H9 (cell line): ENCODE data around the gene FBN1. TPM values are rescaled to one million over a fixed set of nuclear protein-coding genes. Genes with fewer than 3 reads are reported as not detected.

Source experiments
- DNase-seq: peaks from one replicate; pipeline ENCODE4 v3.0.0-alpha.2; 2017
- H2AFZ ChIP-seq: one replicate; pipeline ENCODE4 v1.6.1; 2013; ENCODE audit warnings: mild to moderate bottlenecking, low read length, control low read depth, moderate library complexity
- H2AK5ac ChIP-seq: 2 replicates; pipeline ENCODE4 v1.6.1; 2013; ENCODE audit warnings: low read length, control low read depth, mixed read lengths; ENCODE audit not compliant: insufficient read length
- H2BK120ac ChIP-seq: one replicate; pipeline ENCODE4 v1.6.1; 2013; ENCODE audit warnings: low read depth, mild to moderate bottlenecking, low read length, control low read depth, inconsistent platforms; ENCODE audit not compliant: poor library complexity, severe bottlenecking
- H2BK12ac ChIP-seq: 2 replicates; pipeline ENCODE4 v1.6.1; 2013; ENCODE audit warnings: low read length, control low read depth, mixed read lengths, low read depth; ENCODE audit not compliant: insufficient read length
- H2BK15ac ChIP-seq: 2 replicates; pipeline ENCODE4 v1.6.1; 2013; ENCODE audit warnings: low read depth, low read length, control low read depth
- H2BK20ac ChIP-seq: one replicate; pipeline ENCODE4 v1.6.1; 2013; ENCODE audit warnings: low read depth, mild to moderate bottlenecking, low read length, control low read depth, inconsistent platforms; ENCODE audit not compliant: poor library complexity, severe bottlenecking
- H2BK5ac ChIP-seq: 2 replicates; pipeline ENCODE4 v1.6.1; 2013; ENCODE audit warnings: low read length, control low read depth, mixed read lengths; ENCODE audit not compliant: insufficient read length
- H3K14ac ChIP-seq: 2 replicates; pipeline ENCODE4 v1.6.1; 2013; ENCODE audit warnings: low read length, control low read depth; ENCODE audit not compliant: insufficient read depth
- H3K18ac ChIP-seq: 2 replicates; pipeline ENCODE4 v1.6.1; 2013; ENCODE audit warnings: low read depth, mild to moderate bottlenecking, mixed read lengths, low read length, control low read depth; ENCODE audit not compliant: insufficient read length
- H3K23ac ChIP-seq: 2 replicates; pipeline ENCODE4 v1.6.1; 2013; ENCODE audit warnings: low read length, control low read depth, mixed read lengths, low read depth; ENCODE audit not compliant: insufficient read length
- H3K23me2 ChIP-seq: 2 replicates; pipeline ENCODE4 v1.6.1; 2013; ENCODE audit warnings: low read depth, mild to moderate bottlenecking, mixed read lengths, low read length, control low read depth; ENCODE audit not compliant: insufficient read length, poor library complexity, severe bottlenecking
- H3K27ac ChIP-seq: 2 replicates; pipeline ENCODE4 v1.5.1; 2013; ENCODE audit warnings: low read length, control low read depth, mixed read lengths, low read depth; ENCODE audit not compliant: insufficient read length
- H3K27me3 ChIP-seq: 2 replicates; pipeline ENCODE4 v1.6.1; 2013; ENCODE audit warnings: low read length, control low read depth, inconsistent platforms; ENCODE audit not compliant: insufficient read depth
- H3K4ac ChIP-seq: 2 replicates; pipeline ENCODE4 v1.6.1; 2013; ENCODE audit warnings: low read depth, mild to moderate bottlenecking, control low read depth, inconsistent platforms, low read length, moderate library complexity
- H3K4me1 ChIP-seq: 2 replicates; pipeline ENCODE4 v1.6.1; 2013; ENCODE audit warnings: low read length, control low read depth, inconsistent platforms; ENCODE audit not compliant: insufficient read depth
- H3K4me2 ChIP-seq: 2 replicates; pipeline ENCODE4 v1.6.1; 2013; ENCODE audit warnings: low read length, control low read depth, mixed read lengths; ENCODE audit not compliant: insufficient read length, insufficient read depth
- H3K56ac ChIP-seq: 2 replicates; pipeline ENCODE4 v1.6.1; 2013; ENCODE audit warnings: low read depth, mild to moderate bottlenecking, mixed read lengths, low read length, control low read depth; ENCODE audit not compliant: insufficient read length
- H3K79me1 ChIP-seq: 2 replicates; pipeline ENCODE4 v1.6.1; 2013; ENCODE audit warnings: low read depth, mild to moderate bottlenecking, moderate library complexity, low read length, control low read depth, inconsistent platforms; ENCODE audit not compliant: insufficient read depth, poor library complexity, severe bottlenecking
- H3K79me2 ChIP-seq: 2 replicates; pipeline ENCODE4 v1.6.1; 2013; ENCODE audit warnings: low read length, control low read depth, inconsistent platforms; ENCODE audit not compliant: insufficient read depth
- H3K9ac ChIP-seq: 2 replicates; pipeline ENCODE4 v1.6.1; 2013; ENCODE audit warnings: low read length, control low read depth, mixed read lengths; ENCODE audit not compliant: insufficient read length; ENCODE audit errors: extremely low read depth
- H3K9me3 ChIP-seq: one replicate; pipeline ENCODE4 v1.6.1; 2013; ENCODE audit warnings: low read depth, low read length, inconsistent platforms; ENCODE audit not compliant: control insufficient read depth
- H3T11ph ChIP-seq: one replicate; pipeline ENCODE4 v1.6.1; 2013; ENCODE audit warnings: mild to moderate bottlenecking, low read length, control low read depth, inconsistent platforms
- H4K20me1 ChIP-seq: one replicate; pipeline ENCODE4 v1.6.1; 2013; ENCODE audit not compliant: control insufficient read depth, insufficient read length, insufficient read depth
- H4K5ac ChIP-seq: 2 replicates; pipeline ENCODE4 v1.6.1; 2013; ENCODE audit warnings: low read depth, mild to moderate bottlenecking, mixed read lengths, low read length, control low read depth; ENCODE audit not compliant: insufficient read length
- H4K8ac ChIP-seq: replicated peaks from 2 replicates; pipeline ENCODE4 v1.6.1; 2013; ENCODE audit warnings: low read length, control low read depth, mixed read lengths, low read depth; ENCODE audit not compliant: insufficient read length
- H4K91ac ChIP-seq: 2 replicates; pipeline ENCODE4 v1.6.1; 2013; ENCODE audit warnings: low read depth, mild to moderate bottlenecking, moderate library complexity, mixed read lengths, low read length, control low read depth; ENCODE audit not compliant: insufficient read length
- H3K27ac Mint-ChIP-seq, 3 experiments: 2 replicates in 2 of 3; 3 replicates in 1 of 3; pipeline ENCODE4 v1.8.0; 2020 to 2021; ENCODE audit warnings: mixed read lengths in 3 of 3, mild to moderate bottlenecking in 1 of 3, moderate library complexity in 1 of 3
- H3K27me3 Mint-ChIP-seq: 2 replicates; pipeline ENCODE4 v1.8.0; 2021; ENCODE audit warnings: low read depth, mild to moderate bottlenecking, moderate library complexity, mixed read lengths
- H3K36me3 Mint-ChIP-seq, 3 experiments: 2 replicates in 2 of 3; 3 replicates in 1 of 3; pipeline ENCODE4 v1.8.0; 2020 to 2021; ENCODE audit warnings: low read depth in 3 of 3, mixed read lengths in 3 of 3; ENCODE audit not compliant: insufficient read depth in 1 of 3
- H3K4me1 Mint-ChIP-seq, 2 experiments: 2 replicates each; pipeline ENCODE4 v1.8.0; 2020; ENCODE audit warnings: mixed read lengths in 2 of 2
- H3K4me3 Mint-ChIP-seq, 2 experiments: 2 replicates in 1 of 2; 3 replicates in 1 of 2; pipeline ENCODE4 v1.8.0; 2020 to 2021; ENCODE audit warnings: mild to moderate bottlenecking in 2 of 2, mixed read lengths in 2 of 2, moderate library complexity in 1 of 2
- H3K9me3 Mint-ChIP-seq, 2 experiments: 2 replicates in 1 of 2; 3 replicates in 1 of 2; pipeline ENCODE4 v1.8.0; 2020; ENCODE audit warnings: mild to moderate bottlenecking in 2 of 2, mixed read lengths in 2 of 2, moderate library complexity in 1 of 2
- WGBS: extraction: QIAGEN DNeasy Blood & Tissue Kit; methylation state at CpG from one replicate; pipeline ENCODE4 v1.1.7; 2013; ENCODE audit warnings: missing lambda C conversion rate, low lambda C conversion rate, mixed read lengths; ENCODE audit not compliant: insufficient read length; ENCODE audit errors: extremely low coverage; 5-methylcytosine and 5-hydroxymethylcytosine counted together
- total RNA-seq: library from RNA; stranded (reverse); gene quantifications from 2 replicates; pipeline ENCODE4 v1.2.1, GENCODE V29; 2021
- TF ChIP-seq, protein P1 (sequence below): fragments of 200-600 bp; sonication (generic); conservative IDR thresholded peaks from 3 replicates; pipeline ENCODE4 v1.8.0; 2021; ENCODE audit warnings: antibody characterized with exemption, mild to moderate bottlenecking

The FBN1 gene
- total RNA-seq, 1 experiment from 2014 or later: 3.6 TPM

DNA sequence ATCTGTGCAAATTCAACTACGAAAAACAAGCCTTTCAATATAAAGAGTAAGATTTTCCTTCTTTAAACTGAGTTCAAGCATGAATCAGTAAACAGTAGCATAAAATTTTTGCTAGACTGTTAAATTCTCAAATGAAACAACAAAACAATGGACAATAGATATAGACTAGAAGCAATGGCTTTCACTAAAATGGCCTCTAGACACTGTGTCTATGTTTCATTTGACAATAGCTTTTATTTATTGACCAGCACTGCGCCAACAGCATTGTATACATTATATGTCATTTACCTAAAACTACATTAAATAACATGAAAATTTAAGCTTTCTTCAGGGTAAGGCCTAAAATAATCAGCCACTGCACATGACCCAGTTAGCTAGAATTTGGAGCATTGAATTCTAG is 165.8 kb downstream of the FBN1 start:
- H2AFZ ChIP-seq: no peak overlapping the region
- no peaks in the 10 kb centered on the region for H3K36me3 Mint-ChIP-seq
- H3K4me2 ChIP-seq: no peak overlapping the region
- no peak overlapping the region for H3T11ph ChIP-seq
- H3K79me1 ChIP-seq: no peaks in the 10 kb centered on the region
- no peaks in the 10 kb centered on the region for H3K27me3 ChIP-seq
- H4K5ac ChIP-seq: no peak overlapping the region
- no peak overlapping the region for H3K14ac ChIP-seq
- WGBS: no CpG with 5 or more reads among the region's 2 CpGs
- H3K27ac Mint-ChIP-seq: no peak overlapping the region
- no peak overlapping the region for H2AK5ac ChIP-seq
- no peak overlapping the region for H3K4ac ChIP-seq
- H3K4me1 Mint-ChIP-seq: peaks cover 33 to 48% of the 10 kb centered on the region in 2 experiments
- H3K9me3 ChIP-seq: no peaks in the 10 kb centered on the region
- no peak overlapping the region for H2BK12ac ChIP-seq
- H3K23ac ChIP-seq: no peak overlapping the region
- H3K9ac ChIP-seq: no peak overlapping the region
- no peak overlapping the region for H2BK20ac ChIP-seq
- no peaks in the 10 kb centered on the region for H3K23me2 ChIP-seq
- TF ChIP-seq, protein P1, sequence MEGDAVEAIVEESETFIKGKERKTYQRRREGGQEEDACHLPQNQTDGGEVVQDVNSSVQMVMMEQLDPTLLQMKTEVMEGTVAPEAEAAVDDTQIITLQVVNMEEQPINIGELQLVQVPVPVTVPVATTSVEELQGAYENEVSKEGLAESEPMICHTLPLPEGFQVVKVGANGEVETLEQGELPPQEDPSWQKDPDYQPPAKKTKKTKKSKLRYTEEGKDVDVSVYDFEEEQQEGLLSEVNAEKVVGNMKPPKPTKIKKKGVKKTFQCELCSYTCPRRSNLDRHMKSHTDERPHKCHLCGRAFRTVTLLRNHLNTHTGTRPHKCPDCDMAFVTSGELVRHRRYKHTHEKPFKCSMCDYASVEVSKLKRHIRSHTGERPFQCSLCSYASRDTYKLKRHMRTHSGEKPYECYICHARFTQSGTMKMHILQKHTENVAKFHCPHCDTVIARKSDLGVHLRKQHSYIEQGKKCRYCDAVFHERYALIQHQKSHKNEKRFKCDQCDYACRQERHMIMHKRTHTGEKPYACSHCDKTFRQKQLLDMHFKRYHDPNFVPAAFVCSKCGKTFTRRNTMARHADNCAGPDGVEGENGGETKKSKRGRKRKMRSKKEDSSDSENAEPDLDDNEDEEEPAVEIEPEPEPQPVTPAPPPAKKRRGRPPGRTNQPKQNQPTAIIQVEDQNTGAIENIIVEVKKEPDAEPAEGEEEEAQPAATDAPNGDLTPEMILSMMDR: no peak
- no peaks in the 10 kb centered on the region for H4K20me1 ChIP-seq
- no peak overlapping the region for H4K8ac ChIP-seq
- no peak overlapping the region for H3K27ac ChIP-seq
- H3K4me1 ChIP-seq: no peaks in the 10 kb centered on the region
- H3K56ac ChIP-seq: no peak overlapping the region
- no peak overlapping the region for H2BK15ac ChIP-seq
- H4K91ac ChIP-seq: no peak overlapping the region
- H2BK120ac ChIP-seq: no peak overlapping the region
- H3K4me3 Mint-ChIP-seq: no peak overlapping the region
- no peak for DNase-seq
- H3K9me3 Mint-ChIP-seq: no peaks in the 10 kb centered on the region
- H3K79me2 ChIP-seq: no peaks in the 10 kb centered on the region
- no peak overlapping the region for H3K18ac ChIP-seq
- no peak overlapping the region for H2BK5ac ChIP-seq
- no peaks in the 10 kb centered on the region for H3K27me3 Mint-ChIP-seq
